Ovary (tissue), 9 donors: ENCODE results near the gene NFU1. TPM values are rescaled to one million over a fixed set of nuclear protein-coding genes. Genes with fewer than 3 reads are reported as not detected.

Source experiments
- DNase-seq, 5 donors: peaks; one replicate each; pipeline ENCODE4 v3.0.0-alpha.2; 2019 to 2020
- H3K27ac ChIP-seq, 2 donors: fragments of 200-600 bp; one replicate each; pipeline versions ENCODE4 v1.5.1 to v1.8.0; 2019 to 2022
- H3K27me3 ChIP-seq: fragments of 200-600 bp; one replicate; pipeline ENCODE4 v1.8.0; 2022
- H3K36me3 ChIP-seq: fragments of 200-600 bp; sonication (generic); one replicate; pipeline ENCODE4 v1.5.1; 2019
- H3K4me1 ChIP-seq: one replicate; pipeline ENCODE4 v1.8.1; 2013; ENCODE audit warnings: mild to moderate bottlenecking, moderate library complexity; ENCODE audit not compliant: insufficient read depth
- H3K4me3 ChIP-seq: fragments of 200-600 bp; sonication (generic); one replicate; pipeline ENCODE4 v1.5.1; 2017
- H3K9me3 ChIP-seq, 2 donors: fragments of 200-600 bp in 1 of 2; sonication (generic) in 1 of 2; one replicate each; pipeline versions ENCODE4 v1.5.1 to v1.8.1; 2013 to 2019; ENCODE audit warnings: mild to moderate bottlenecking in 1 of 2, moderate library complexity in 1 of 2
- CTCF ChIP-seq, 3 donors: fragments of 450-650 bp in 2 of 3; fragments of 200-600 bp in 1 of 3; IDR thresholded peaks; one replicate each; pipeline versions ENCODE4 v1.5.1 to v1.8.0; 2016 to 2022; ENCODE audit warnings: antibody characterized with exemption in 3 of 3, mild to moderate bottlenecking in 1 of 3
- EP300 ChIP-seq: sonication (generic); formaldehyde crosslinking; IDR thresholded peaks from one replicate; pipeline ENCODE4 v1.6.1; 2017; ENCODE audit warnings: antibody characterized with exemption
- POLR2A ChIP-seq: fragments of 450-650 bp; IDR thresholded peaks from one replicate; pipeline ENCODE4 v1.6.1; 2017; ENCODE audit warnings: antibody characterized with exemption, mild to moderate bottlenecking, moderate library complexity
- WGBS, 3 donors: extraction: QIAGEN DNeasy Blood & Tissue Kit in 1 of 3; methylation state at CpG; one replicate each; pipeline versions ENCODE4 v1.1.5 to v1.1.7; 2013 to 2017; 5-methylcytosine and 5-hydroxymethylcytosine counted together
- intact Hi-C, 4 donors: fragments of 100-400 bp; cut with DNase I; formaldehyde crosslinking; loops; one replicate each; pipeline versions ENCODE4 v1.11.0 to v1.15.1; 2022 to 2023
- polyA plus RNA-seq, 2 donors: library from polyadenylated mRNA; stranded (reverse); fragments of 200-250 nt in 1 of 2; fragments of 350-450 nt in 1 of 2; fragmentation: Illumina TruSeq in 1 of 2; extraction: RNeasy Lipid Tissue Mini Kit (QIAGEN cat#74804) in 1 of 2; gene quantifications; one replicate each; pipeline ENCODE4 v1.2.3, GENCODE V29; 2013 to 2014
- total RNA-seq, 7 donors: library from RNA; depleted of rRNA in 2 of 7; stranded (reverse); fragments of >200 nt in 2 of 7; fragmentation: NEBNext Ultra II Directional in 3 of 7; extraction: Animal tissue kit (Norgen Biotek cat#: 25700) in 3 of 7; gene quantifications; one replicate each; pipeline versions ENCODE4 v1.1.0 to v1.2.4, GENCODE V29; 2016 to 2023
- donor health status: DM: no; HTN: no; CAD: no; lungs with moderate emphysema.
- donor health status: DM: no; HTN: no; CAD: no.
- donor health status: Bipolar disorder and iron deficiency.
- donor health status: DM: yes; HTN: yes; CAD: no.
- donor health status: DM: no; HTN: no; CAD: no.
- donor health status: DM: yes; HTN: yes; CAD: no.

NFU1 gene
- total and polyA plus RNA-seq, 9 donors = 39.0 to 59.5 (median 48.1) TPM

- Histone ChIP-seq H3K36me3 (no peaks in the 10 kb centered on the region), H3K4me3 (no peak overlapping the region), H3K27me3 (no peaks in the 10 kb centered on the region), H3K27ac (no peak overlapping the region), H3K9me3 (no peaks in the 10 kb centered on the region), H3K4me1 (no peaks in the 10 kb centered on the region)
- TF ChIP-seq CTCF (IDR thresholded peaks at IDR 0.05) = no peak
- no peak for TF ChIP-seq EP300
- no peak for TF ChIP-seq POLR2A
- DNase-seq = peak in 1 of 5 donors; percentile 43
- WGBS, 3 donors = 63 to 78% (median 71%) methylated on average over 3 of the region's 3 CpGs
- intact Hi-C loops = no loop called here
Measured at GRCh38 chr2:69464575-69464974, 27.3 kb upstream of the NFU1 start.

- no peaks in the 10 kb centered on the region for H3K27me3 ChIP-seq
- DNase-seq = no peak
- intact Hi-C loops = no loop called here
- TF ChIP-seq CTCF (IDR thresholded peaks at IDR 0.05) (no peak), POLR2A (no peak), EP300 (no peak)
- 97 to 98% (median 97%) methylated on average over 3 of the region's 3 CpGs for WGBS, 3 donors
- H3K36me3 ChIP-seq = no peaks in the 10 kb centered on the region
- H3K9me3 ChIP-seq = no peaks in the 10 kb centered on the region
- H3K4me3 ChIP-seq = no peak overlapping the region
- no peaks in the 10 kb centered on the region for H3K4me1 ChIP-seq
- no peak overlapping the region for H3K27ac ChIP-seq
Measured at GRCh38 chr2:69462780-69463179, 25.5 kb upstream of the NFU1 start.

GRCh38 chr2:69461404-69461803 lies 24.2 kb upstream of the NFU1 start:
- no peaks in the 10 kb centered on the region for H3K36me3 ChIP-seq
- no peaks in the 10 kb centered on the region for H3K4me1 ChIP-seq
- no peaks in the 10 kb centered on the region for H3K27me3 ChIP-seq
- no peak overlapping the region for H3K27ac ChIP-seq
- H3K9me3 ChIP-seq = no peaks in the 10 kb centered on the region
- no peak for DNase-seq
- 97 to 98% (median 98%) methylated on average over 6 of the region's 6 CpGs for WGBS, 3 donors
- no peak overlapping the region for H3K4me3 ChIP-seq
- no peak for TF ChIP-seq POLR2A
- no peak for TF ChIP-seq CTCF (IDR thresholded peaks at IDR 0.05)
- no peak for TF ChIP-seq EP300
- intact Hi-C loops = no loop called here

GRCh38 chr2:69459936-69460335 lies 22.7 kb upstream of the NFU1 start:
- intact Hi-C loops = no loop called here

More at GRCh38 chr2:69459936-69460335, 22.7 kb upstream of the NFU1 start:
- Histone ChIP-seq H3K27ac (no peak overlapping the region), H3K27me3 (no peaks in the 10 kb centered on the region), H3K9me3 (no peaks in the 10 kb centered on the region), H3K36me3 (no peaks in the 10 kb centered on the region), H3K4me3 (no peak overlapping the region), H3K4me1 (no peaks in the 10 kb centered on the region)
- no peak for TF ChIP-seq POLR2A
- no peak for TF ChIP-seq CTCF (IDR thresholded peaks at IDR 0.05)
- TF ChIP-seq EP300 = no peak
- DNase-seq = no peak
- 34 to 83% (median 76%) methylated on average over 4 of the region's 4 CpGs for WGBS, 3 donors
